T-helper 2 cell treated with Interferon-gamma antibody and Interleukin-4, amounts not matched to agents 5 μg/mL and 100 μg/mL, for 36 hours (primary cell): ENCODE results near the gene KIF16B.

ENCODE experiments used
- DNase-seq: peaks from one replicate; pipeline ENCODE4 v3.0.0; 2021; ENCODE audit warnings: low spot score
- H3K27ac Mint-ChIP-seq: one replicate; pipeline ENCODE4 v1.8.0; 2021; ENCODE audit warnings: mild to moderate bottlenecking, mixed read lengths
- H3K27me3 Mint-ChIP-seq: one replicate; pipeline ENCODE4 v1.8.0; 2021; ENCODE audit warnings: low read depth, mixed read lengths
- H3K36me3 Mint-ChIP-seq: one replicate; pipeline ENCODE4 v1.8.0; 2021; ENCODE audit warnings: low read depth, mixed read lengths
- H3K4me1 Mint-ChIP-seq: one replicate; pipeline ENCODE4 v1.8.0; 2021; ENCODE audit warnings: low read depth, mixed read lengths
- H3K4me3 Mint-ChIP-seq: one replicate; pipeline ENCODE4 v1.8.0; 2022; ENCODE audit warnings: mild to moderate bottlenecking, moderate library complexity, mixed read lengths
- H3K9me3 Mint-ChIP-seq: one replicate; pipeline ENCODE4 v1.8.0; 2021; ENCODE audit warnings: mixed read lengths

Gene KIF16B

DNA sequence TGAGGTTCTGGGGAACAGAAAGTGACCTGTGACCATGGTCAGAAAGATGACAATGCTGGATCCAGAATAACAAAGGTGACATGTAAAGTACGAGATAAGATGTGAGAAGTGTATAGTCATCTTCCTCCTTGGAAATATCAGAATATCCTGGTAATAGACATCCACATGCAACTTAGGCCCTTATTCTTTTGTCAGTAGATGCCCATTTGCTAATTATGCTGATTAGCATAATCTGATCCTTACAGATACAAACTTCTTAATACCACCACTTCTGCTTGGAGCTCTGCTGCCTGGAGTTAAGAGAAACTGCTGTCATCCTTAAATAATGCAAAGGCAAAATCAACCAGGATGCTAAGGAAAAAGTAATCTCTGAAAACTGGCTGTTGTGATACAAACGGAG lies 91.3 kb downstream of the KIF16B start:
- Mint-ChIP-seq H3K4me1 (peaks cover 5% of the 10 kb centered on the region), H3K36me3 (no peaks in the 10 kb centered on the region), H3K4me3 (no peak overlapping the region), H3K27me3 (no peaks in the 10 kb centered on the region), H3K27ac (no peak overlapping the region), H3K9me3 (no peaks in the 10 kb centered on the region)
- no peak for DNase-seq

- Mint-ChIP-seq H3K27ac (no peak overlapping the region), H3K9me3 (no peaks in the 10 kb centered on the region), H3K27me3 (no peaks in the 10 kb centered on the region), H3K4me1 (peaks cover 5% of the 10 kb centered on the region), H3K4me3 (no peak overlapping the region), H3K36me3 (no peaks in the 10 kb centered on the region)
- no peak for DNase-seq
These were observed 93.6 kb downstream of the KIF16B start for GRCh38 chr20:16479666-16480065.

DNA sequence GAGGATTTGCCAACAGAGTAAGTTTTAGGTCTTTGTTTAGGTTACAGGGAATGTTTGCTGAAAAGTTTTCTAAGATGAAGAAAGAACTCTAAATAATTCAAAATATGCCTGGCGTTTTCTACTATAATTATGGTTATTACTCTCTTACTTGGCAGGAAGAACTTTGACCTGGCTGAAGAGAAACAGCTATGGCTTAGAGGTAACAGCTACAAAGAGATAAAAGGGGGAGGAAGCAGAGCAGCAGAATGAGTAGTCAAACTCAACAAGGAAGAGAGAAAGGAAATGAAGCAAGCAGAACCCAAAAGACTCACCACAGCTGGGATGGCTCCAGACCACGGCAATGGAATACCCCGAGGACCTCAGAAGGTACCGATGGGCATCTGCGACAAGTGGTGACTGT lies 95.6 kb downstream of the KIF16B start:
- Mint-ChIP-seq H3K4me3 (no peak overlapping the region), H3K27ac (no peak overlapping the region), H3K27me3 (no peaks in the 10 kb centered on the region), H3K4me1 (peaks cover 5% of the 10 kb centered on the region), H3K9me3 (no peaks in the 10 kb centered on the region), H3K36me3 (no peaks in the 10 kb centered on the region)
- DNase-seq = no peak

DNA sequence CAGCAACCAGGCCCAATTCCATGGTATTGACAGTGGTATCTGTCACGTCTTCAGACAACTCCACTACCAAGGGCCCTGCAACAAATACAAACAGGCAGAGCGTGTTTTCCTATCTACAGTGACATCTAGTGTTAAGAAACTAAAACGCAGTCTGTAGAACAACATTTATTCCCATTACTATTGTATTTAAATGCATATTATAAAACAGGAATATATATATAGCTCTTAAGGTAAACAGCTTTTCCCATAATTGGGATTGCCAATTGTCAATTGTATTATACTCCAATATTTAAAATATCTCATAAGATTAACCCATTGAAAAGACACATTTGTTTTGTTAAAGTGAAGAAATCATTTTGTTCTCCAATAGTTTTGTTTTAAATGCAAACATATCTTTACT lies 97.2 kb downstream of the KIF16B start:
- no peak overlapping the region for H3K4me3 Mint-ChIP-seq
- no peaks in the 10 kb centered on the region for H3K9me3 Mint-ChIP-seq
- DNase-seq = no peak
- peaks cover 5% of the 10 kb centered on the region for H3K4me1 Mint-ChIP-seq
- no peak overlapping the region for H3K27ac Mint-ChIP-seq
- H3K27me3 Mint-ChIP-seq = no peaks in the 10 kb centered on the region
- H3K36me3 Mint-ChIP-seq = no peaks in the 10 kb centered on the region

DNA sequence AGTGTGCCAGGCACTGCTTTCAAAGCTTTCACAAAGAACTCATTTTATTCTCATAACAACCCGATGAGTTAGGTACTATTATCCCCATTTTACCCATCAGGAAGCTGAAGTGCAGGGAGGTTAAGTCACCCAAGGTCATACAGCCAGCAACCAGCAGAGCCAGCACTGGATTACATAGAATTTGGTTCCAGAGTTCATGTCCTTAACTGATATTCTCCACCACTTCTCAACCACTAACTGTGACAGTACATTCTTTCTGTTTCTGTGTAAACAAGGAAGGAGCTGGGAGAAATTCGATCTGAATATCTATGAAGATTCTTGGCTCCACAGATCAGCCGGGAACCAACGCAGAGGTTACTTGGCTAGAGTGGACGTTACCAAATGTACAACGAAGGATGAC lies 98.0 kb downstream of the KIF16B start:
- Mint-ChIP-seq H3K4me3 (no peak overlapping the region), H3K36me3 (no peaks in the 10 kb centered on the region), H3K27me3 (no peaks in the 10 kb centered on the region), H3K4me1 (peaks cover 5% of the 10 kb centered on the region), H3K27ac (no peak overlapping the region), H3K9me3 (no peaks in the 10 kb centered on the region)
- DNase-seq = no peak

- Mint-ChIP-seq H3K4me1 (peaks cover 5% of the 10 kb centered on the region), H3K9me3 (no peaks in the 10 kb centered on the region), H3K4me3 (no peak overlapping the region), H3K27ac (no peak overlapping the region), H3K27me3 (no peaks in the 10 kb centered on the region), H3K36me3 (no peaks in the 10 kb centered on the region)
- DNase-seq = no peak
These were observed 98.9 kb downstream of the KIF16B start for GRCh38 chr20:16474363-16474762.

GRCh38 chr20:16472045-16472872 lies 101.0 kb downstream of the KIF16B start:
- no peak overlapping the region for H3K27ac Mint-ChIP-seq
- H3K27me3 Mint-ChIP-seq = no peaks in the 10 kb centered on the region

DNA sequence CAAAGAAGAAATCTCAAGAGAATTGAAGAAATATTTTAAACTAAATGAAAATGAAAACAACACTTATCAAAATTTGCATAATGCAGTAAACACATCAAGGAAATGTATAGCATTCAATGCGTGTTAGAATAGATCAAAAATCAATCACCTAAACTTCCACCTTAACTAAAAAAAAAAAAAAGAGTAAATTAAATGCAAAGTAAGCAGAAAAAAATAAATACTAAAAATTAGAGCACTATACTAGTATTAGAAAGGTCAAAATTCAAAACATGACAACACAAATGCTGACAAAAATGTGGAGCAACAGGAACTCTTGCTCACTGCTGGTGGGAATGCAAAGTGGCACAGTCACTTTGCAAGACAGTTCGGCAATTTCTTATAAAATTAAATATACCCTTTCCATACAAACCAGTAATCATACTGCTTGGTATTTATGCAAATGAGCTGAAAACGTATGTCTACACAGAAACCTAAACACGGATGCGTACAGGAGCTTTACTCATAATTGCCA lies 103.8 kb downstream of the KIF16B start:
- Mint-ChIP-seq H3K9me3 (no peaks in the 10 kb centered on the region), H3K27me3 (no peaks in the 10 kb centered on the region), H3K4me3 (no peak overlapping the region), H3K4me1 (no peaks in the 10 kb centered on the region), H3K36me3 (no peaks in the 10 kb centered on the region), H3K27ac (no peak overlapping the region)
- DNase-seq = no peak

More at GRCh38 chr20:16472045-16472872, 101.0 kb downstream of the KIF16B start:
- no peak for DNase-seq
- Mint-ChIP-seq H3K4me1 (no peaks in the 10 kb centered on the region), H3K36me3 (no peaks in the 10 kb centered on the region), H3K9me3 (no peaks in the 10 kb centered on the region), H3K4me3 (no peak overlapping the region)

- Mint-ChIP-seq H3K4me3 (no peak overlapping the region), H3K9me3 (no peaks in the 10 kb centered on the region), H3K27ac (no peak overlapping the region), H3K27me3 (no peaks in the 10 kb centered on the region), H3K36me3 (no peaks in the 10 kb centered on the region), H3K4me1 (no peaks in the 10 kb centered on the region)
- no peak for DNase-seq
These were observed 110.5 kb downstream of the KIF16B start for GRCh38 chr20:16462711-16463110.

DNA sequence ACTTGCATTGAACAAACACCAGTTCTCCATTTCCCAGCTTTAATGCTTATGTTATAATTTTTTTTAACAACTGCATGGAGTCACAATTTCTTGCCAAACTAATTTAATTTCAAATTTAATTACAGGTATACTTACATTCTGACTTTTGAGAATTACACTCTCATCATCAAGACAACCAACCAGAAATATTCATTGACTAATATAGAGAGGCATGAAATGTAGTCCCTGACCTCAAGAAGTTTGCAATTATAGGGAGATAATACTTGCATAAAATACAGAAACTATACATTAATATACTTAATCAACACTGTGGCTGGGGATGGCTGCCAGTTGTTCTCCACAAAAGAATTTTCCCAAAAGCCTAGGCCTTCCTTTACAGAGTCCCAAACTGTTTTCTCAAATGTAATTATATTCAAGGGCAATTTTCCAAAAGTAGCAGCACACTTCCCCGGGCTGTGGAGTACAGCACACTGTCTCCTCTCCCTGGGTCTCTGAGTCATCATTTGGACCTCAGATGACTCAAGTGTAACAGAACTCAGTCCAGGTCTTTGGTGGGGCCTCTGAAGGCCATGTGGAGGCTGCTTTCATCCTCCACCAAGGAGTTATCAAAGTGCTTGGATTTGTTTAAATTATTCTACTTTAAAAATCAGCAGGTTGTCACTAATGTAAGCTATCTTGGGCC lies 114.1 kb downstream of the KIF16B start:
- no peak overlapping the region for H3K27ac Mint-ChIP-seq
- DNase-seq = no peak
- no peaks in the 10 kb centered on the region for H3K9me3 Mint-ChIP-seq
- H3K27me3 Mint-ChIP-seq = no peaks in the 10 kb centered on the region
- no peak overlapping the region for H3K4me3 Mint-ChIP-seq
- no peaks in the 10 kb centered on the region for H3K4me1 Mint-ChIP-seq
- H3K36me3 Mint-ChIP-seq = no peaks in the 10 kb centered on the region

- H3K36me3 Mint-ChIP-seq = no peaks in the 10 kb centered on the region
- no peak overlapping the region for H3K27ac Mint-ChIP-seq
- H3K4me3 Mint-ChIP-seq = no peak overlapping the region
- no peaks in the 10 kb centered on the region for H3K4me1 Mint-ChIP-seq
- no peaks in the 10 kb centered on the region for H3K27me3 Mint-ChIP-seq
- DNase-seq = no peak
- H3K9me3 Mint-ChIP-seq = no peaks in the 10 kb centered on the region
These were observed 115.7 kb downstream of the KIF16B start for GRCh38 chr20:16457514-16457913.

DNA sequence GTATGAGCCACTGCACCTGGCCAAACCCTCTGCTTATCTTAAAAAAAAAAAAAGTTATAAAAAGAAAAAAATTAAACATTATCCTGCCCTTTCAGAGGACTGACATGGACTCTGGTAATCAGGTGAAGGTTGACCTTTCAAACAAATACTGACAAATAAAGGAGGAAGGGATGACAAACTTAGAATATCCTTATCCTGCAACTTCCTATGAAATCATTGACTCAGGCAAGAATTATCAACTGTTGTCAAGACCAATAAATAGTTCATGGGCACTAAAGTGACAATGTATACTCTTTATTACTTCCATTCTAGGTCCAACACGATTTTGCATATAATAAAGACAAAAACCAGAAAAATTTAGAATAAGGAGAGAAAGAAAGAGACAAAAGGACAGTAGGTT lies 117.9 kb downstream of the KIF16B start:
- Mint-ChIP-seq H3K4me1 (no peaks in the 10 kb centered on the region), H3K4me3 (no peak overlapping the region), H3K9me3 (no peaks in the 10 kb centered on the region), H3K36me3 (no peaks in the 10 kb centered on the region), H3K27me3 (no peaks in the 10 kb centered on the region), H3K27ac (no peak overlapping the region)
- no peak for DNase-seq

- no peaks in the 10 kb centered on the region for H3K4me1 Mint-ChIP-seq
- H3K27ac Mint-ChIP-seq = no peak overlapping the region
- no peaks in the 10 kb centered on the region for H3K36me3 Mint-ChIP-seq
- H3K4me3 Mint-ChIP-seq = no peak overlapping the region
- no peak for DNase-seq
- H3K27me3 Mint-ChIP-seq = no peaks in the 10 kb centered on the region
- no peaks in the 10 kb centered on the region for H3K9me3 Mint-ChIP-seq
These were observed 121.3 kb downstream of the KIF16B start for GRCh38 chr20:16451982-16452381.

DNA sequence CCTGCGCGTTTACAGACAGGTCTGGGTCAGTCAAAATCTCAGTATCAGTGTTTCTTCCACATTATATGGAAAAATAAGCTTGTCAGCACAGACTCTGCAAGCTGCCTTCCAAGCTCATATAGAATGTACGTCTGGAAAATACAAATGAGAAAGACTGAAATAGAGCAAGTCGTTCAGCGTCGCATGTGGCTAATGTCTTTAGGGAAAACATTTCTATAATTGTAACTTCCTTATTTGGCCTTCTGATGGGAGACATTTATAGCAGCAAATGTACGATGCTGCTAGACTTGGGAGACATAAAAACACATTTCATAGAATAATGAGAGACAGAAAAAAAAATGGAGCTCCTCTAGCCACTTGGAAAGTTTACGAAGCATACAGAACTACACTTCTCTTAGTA lies 122.2 kb downstream of the KIF16B start:
- no peaks in the 10 kb centered on the region for H3K36me3 Mint-ChIP-seq
- H3K4me1 Mint-ChIP-seq = no peaks in the 10 kb centered on the region
- no peak overlapping the region for H3K4me3 Mint-ChIP-seq
- no peaks in the 10 kb centered on the region for H3K27me3 Mint-ChIP-seq
- H3K27ac Mint-ChIP-seq = no peak overlapping the region
- DNase-seq = no peak
- H3K9me3 Mint-ChIP-seq = no peaks in the 10 kb centered on the region
